H1 (cell line): ENCODE results near the gene RBM19. TPM values are rescaled to one million over a fixed set of nuclear protein-coding genes. Genes with fewer than 3 reads are reported as not detected.

Experiments used
- CTCF ChIA-PET: fragments of 300-600 bp; sonication (Branson Sonifier 250); formaldehyde crosslinking; loops from one replicate; lab custom pipeline; 2021; ENCODE audit not compliant: partially characterized antibody; lab: Charles Lee
- POLR2A ChIA-PET: fragments of 300-600 bp; sonication (Branson Sonifier 250); formaldehyde crosslinking; loops from one replicate; lab custom pipeline; 2021; ENCODE audit warnings: inconsistent platforms; ENCODE audit not compliant: partially characterized antibody; lab: Charles Lee
- DNase-seq, 2 experiments: peaks; one replicate each; pipeline versions ENCODE4 v3.0.0 to v3.0.0-alpha.2; 2010 to 2022; ENCODE audit warnings: low spot score in 2 of 2, low read depth in 1 of 2, mixed read lengths in 1 of 2
- FAIRE-seq: peaks from 2 replicates; lab custom pipeline; 2011; peaks lifted over from hg19 to GRCh38; lab: Jason Lieb, UNC
- H2AFZ ChIP-seq: 2 replicates; pipeline ENCODE4 v1.8.1; 2012; ENCODE audit warnings: low read length, inconsistent platforms
- H2AK5ac ChIP-seq: 2 replicates; pipeline ENCODE4 v1.6.1; 2013; ENCODE audit warnings: low read depth, low read length
- H2BK120ac ChIP-seq: replicated peaks from 2 replicates; pipeline ENCODE3; 2013; ENCODE audit warnings: low read depth, low read length, inconsistent platforms
- H2BK12ac ChIP-seq: 2 replicates; pipeline ENCODE4 v1.6.1; 2013; ENCODE audit warnings: low read depth, low read length
- H2BK15ac ChIP-seq: 2 replicates; pipeline ENCODE4 v1.6.1; 2013; ENCODE audit warnings: low read length
- H2BK20ac ChIP-seq: 2 replicates; pipeline ENCODE4 v1.6.1; 2013; ENCODE audit warnings: low read length
- H2BK5ac ChIP-seq: 2 replicates; pipeline ENCODE4 v1.6.1; 2013; ENCODE audit warnings: low read depth, low read length
- H3K14ac ChIP-seq: 2 replicates; pipeline ENCODE4 v1.6.1; 2013; ENCODE audit warnings: inconsistent platforms; ENCODE audit not compliant: insufficient read length
- H3K18ac ChIP-seq: 2 replicates; pipeline ENCODE4 v1.6.1; 2013; ENCODE audit warnings: low read length; ENCODE audit errors: extremely low read depth
- H3K23ac ChIP-seq: 2 replicates; pipeline ENCODE4 v1.6.1; 2013; ENCODE audit warnings: inconsistent platforms; ENCODE audit not compliant: insufficient read length
- H3K23me2 ChIP-seq: 2 replicates; pipeline ENCODE4 v1.6.1; 2013; ENCODE audit warnings: low read depth, low read length
- H3K27ac ChIP-seq: 2 replicates; pipeline ENCODE4 v1.6.1; 2011; ENCODE audit warnings: low read depth, low read length, inconsistent platforms
- H3K27me3 ChIP-seq, 4 experiments: replicated peaks in 1 of 4; 1 replicate in 1 of 4; 2 replicates in 3 of 4; pipeline versions ENCODE4 v1.6.1 to v1.8.1; 2011 to 2013; ENCODE audit warnings: low read length in 3 of 4, mild to moderate bottlenecking in 3 of 4, inconsistent platforms in 2 of 4, mixed read lengths in 2 of 4, moderate library complexity in 1 of 4; ENCODE audit not compliant: control insufficient read depth in 3 of 4, insufficient read depth in 3 of 4; ENCODE audit errors: extremely low read depth in 1 of 4
- H3K36me3 ChIP-seq, 4 experiments: 2 replicates each; pipeline versions ENCODE4 v1.6.1 to v1.8.1; 2011 to 2013; ENCODE audit warnings: mild to moderate bottlenecking in 4 of 4, low read length in 3 of 4, moderate library complexity in 2 of 4, control low read depth in 1 of 4, inconsistent platforms in 1 of 4; ENCODE audit not compliant: insufficient read depth in 4 of 4, control insufficient read depth in 2 of 4
- H3K4ac ChIP-seq: replicated peaks from 2 replicates; pipeline ENCODE3; 2013; ENCODE audit warnings: low read length, low read depth, mixed read lengths, inconsistent platforms; ENCODE audit not compliant: insufficient read length
- H3K4me1 ChIP-seq, 4 experiments: replicated peaks in 1 of 4; 1 replicate in 1 of 4; 2 replicates in 3 of 4; pipeline versions ENCODE4 v1.6.1 to v1.8.1; 2011 to 2013; ENCODE audit warnings: low read length in 3 of 4, inconsistent platforms in 2 of 4, mixed read lengths in 1 of 4; ENCODE audit not compliant: insufficient read depth in 4 of 4, control insufficient read depth in 3 of 4
- H3K4me2 ChIP-seq, 2 experiments: 2 replicates each; pipeline versions ENCODE4 v1.6.1 to v1.8.1; 2011 to 2013; ENCODE audit warnings: low read depth in 2 of 2, low read length in 2 of 2, control low read depth in 1 of 2, inconsistent platforms in 1 of 2, mild to moderate bottlenecking in 1 of 2; ENCODE audit not compliant: insufficient read depth in 1 of 2
- H3K4me3 ChIP-seq, 4 experiments: fragments of 200-600, 300-600 bp in 1 of 4; sonication (generic), shearing (Covaris generic), sonication (Bioruptor Twin) in 1 of 4; 2 replicates each; pipeline versions ENCODE4 v1.5.1 to v1.8.1; 2011 to 2016; ENCODE audit warnings: low read length in 4 of 4, low read depth in 3 of 4, control low read depth in 2 of 4, inconsistent platforms in 2 of 4, mild to moderate bottlenecking in 2 of 4, mixed read lengths in 1 of 4, moderate library complexity in 1 of 4; ENCODE audit not compliant: insufficient read depth in 2 of 4; ENCODE audit errors: extremely low read depth in 1 of 4
- H3K56ac ChIP-seq: replicated peaks from 2 replicates; pipeline ENCODE3; 2013; ENCODE audit warnings: low read depth, mild to moderate bottlenecking, mixed read lengths, low read length, inconsistent platforms; ENCODE audit not compliant: insufficient read length
- H3K79me1 ChIP-seq: 2 replicates; pipeline ENCODE4 v1.6.1; 2013; ENCODE audit warnings: low read depth, low read length, control low read depth
- H3K79me2 ChIP-seq, 2 experiments: 2 replicates each; pipeline versions ENCODE4 v1.6.1 to v1.8.1; 2012 to 2013; ENCODE audit warnings: low read length in 2 of 2, mild to moderate bottlenecking in 2 of 2, inconsistent platforms in 1 of 2; ENCODE audit not compliant: insufficient read depth in 2 of 2, control insufficient read depth in 1 of 2
- H3K9ac ChIP-seq, 4 experiments: replicated peaks in 1 of 4; 1 replicate in 1 of 4; 2 replicates in 3 of 4; pipeline versions ENCODE4 v1.6.1 to v1.8.1; 2011 to 2013; ENCODE audit warnings: low read depth in 3 of 4, low read length in 3 of 4, control low read depth in 2 of 4, mild to moderate bottlenecking in 2 of 4, moderate library complexity in 2 of 4, inconsistent platforms in 1 of 4; ENCODE audit errors: extremely low read depth in 1 of 4
- H3K9me3 ChIP-seq, 2 experiments: 2 replicates each; pipeline versions ENCODE4 v1.6.1 to v1.8.1; 2012 to 2013; ENCODE audit warnings: mild to moderate bottlenecking in 2 of 2, moderate library complexity in 2 of 2, control low read depth in 1 of 2, inconsistent platforms in 1 of 2, low read depth in 1 of 2, low read length in 1 of 2, mixed read lengths in 1 of 2; ENCODE audit not compliant: insufficient read depth in 2 of 2
- H4K20me1 ChIP-seq, 2 experiments: replicated peaks in 1 of 2; 2 replicates each; pipeline versions ENCODE3 to v1.8.1; 2011 to 2013; ENCODE audit warnings: inconsistent platforms in 2 of 2, low read length in 2 of 2, mild to moderate bottlenecking in 1 of 2; ENCODE audit not compliant: insufficient read depth in 2 of 2, control insufficient read depth in 1 of 2
- H4K5ac ChIP-seq: 2 replicates; pipeline ENCODE4 v1.6.1; 2013; ENCODE audit warnings: low read length, low read depth, mixed read lengths, inconsistent platforms; ENCODE audit not compliant: insufficient read length
- H4K8ac ChIP-seq: 2 replicates; pipeline ENCODE4 v1.8.0; 2013; ENCODE audit warnings: mild to moderate bottlenecking, moderate library complexity, low read length, inconsistent platforms; ENCODE audit not compliant: insufficient read depth; ENCODE audit errors: extremely low read depth
- H4K91ac ChIP-seq: replicated peaks from 2 replicates; pipeline ENCODE3; 2013; ENCODE audit warnings: low read length, mixed read lengths, inconsistent platforms; ENCODE audit not compliant: insufficient read length
- CBX5 ChIP-seq: fragments of 300-800, 300-1000 bp; sonication (generic); IDR thresholded peaks from 2 replicates; pipeline ENCODE4 v1.7.1; 2016; ENCODE audit warnings: antibody characterized with exemption, low read length, low read depth
- CBX8 ChIP-seq: fragments of 300-800, 300-1000 bp; sonication (generic); IDR thresholded peaks from 2 replicates; pipeline ENCODE4 v1.7.1; 2016; ENCODE audit warnings: low read depth, low read length, borderline replicate concordance
- CREB1 ChIP-seq: IDR thresholded peaks from 2 replicates; pipeline ENCODE4 v1.6.1; 2012; ENCODE audit warnings: inconsistent platforms
- CTBP2 ChIP-seq: IDR thresholded peaks from 2 replicates; pipeline ENCODE4 v1.7.0; 2011; ENCODE audit warnings: borderline replicate concordance, mild to moderate bottlenecking, moderate library complexity, mixed read lengths, low read length; ENCODE audit not compliant: insufficient read depth, insufficient read length
- POLR2AphosphoS5 ChIP-seq: IDR thresholded peaks from 2 replicates; pipeline ENCODE4 v1.6.1; 2011; ENCODE audit warnings: low read depth, low read length
- SP2 ChIP-seq: IDR thresholded peaks from 2 replicates; pipeline ENCODE4 v1.6.1; 2012; ENCODE audit warnings: mild to moderate bottlenecking, low read length, inconsistent platforms
- WGBS, 2 experiments: shearing (Covaris generic) in 1 of 2; methylation state at CpG; one replicate each; pipeline versions ENCODE4 v1.1.6 to v1.1.7; 2013 to 2015; ENCODE audit warnings: low lambda C conversion rate in 2 of 2, mixed read lengths in 2 of 2, inconsistent platforms in 1 of 2, low coverage in 1 of 2, missing lambda C conversion rate in 1 of 2; ENCODE audit not compliant: insufficient replicate concordance in 2 of 2, insufficient coverage in 1 of 2, insufficient read length in 1 of 2; ENCODE audit errors: extremely low coverage in 1 of 2, missing lambda C conversion rate in 1 of 2; 5-methylcytosine and 5-hydroxymethylcytosine counted together
- polyA plus RNA-seq, 7 experiments: library from polyadenylated mRNA; depleted of rRNA in 3 of 7; stranded (reverse) in 5 of 7; unstranded in 2 of 7; fragments of >200 nt in 5 of 7; fragments of 200-250 nt in 2 of 7; gene quantifications; 1 replicate in 5 of 7; 2 replicates in 1 of 7; 4 replicates in 1 of 7; pipeline versions ENCODE4 v1.2.1 to v1.2.3, GENCODE V29; 2011 to 2013; ENCODE audit warnings: missing spikeins in 2 of 7, mixed read lengths in 2 of 7
- total RNA-seq: library from RNA; stranded (reverse); fragmentation: NEBNext Ultra II Directional; extraction: Animal tissue kit (Norgen Biotek cat#: 25700); gene quantifications from 2 replicates; pipeline ENCODE4 v1.2.1, GENCODE V29; 2021

Gene RBM19
- total and polyA plus RNA-seq, 2 of the 8 experiments (the other 6 are each of a cell fraction or from before 2014, with no cell fraction given): 23.4 to 61.9 TPM

- H3K9ac ChIP-seq: no peak overlapping the region
- no peak overlapping the region for H3K18ac ChIP-seq
- H4K91ac ChIP-seq: no peak overlapping the region
- no peak overlapping the region for H3K23ac ChIP-seq
- H3K79me1 ChIP-seq: no peaks in the 10 kb centered on the region
- H2AK5ac ChIP-seq: no peak overlapping the region
- H3K4me1 ChIP-seq: peaks cover 0 to 2% (median 0%) of the 10 kb centered on the region in 4 experiments; a peak in 1 of 7 replicates
- no peak overlapping the region for H2BK120ac ChIP-seq
- ChIA-PET POLR2A (interaction anchor here (0.6 kb wide), 1 partner anchor 21 kb away, joined by 3 read pairs; no protein-coding TSS in a partner anchor), CTCF (interaction anchor here (0.7 to 1.9 kb wide), 4 partner anchors 23 to 455 kb away, joined by 3 to 7 read pairs (median 3); no protein-coding TSS in a partner anchor)
- H2BK15ac ChIP-seq: no peak overlapping the region
- H3K14ac ChIP-seq: no peak overlapping the region
- H4K8ac ChIP-seq: no peak overlapping the region
- FAIRE-seq (no peak), DNase-seq (no peak)
- no peaks in the 10 kb centered on the region for H3K79me2 ChIP-seq
- H2AFZ ChIP-seq: no peak overlapping the region
- H3K27ac ChIP-seq: no peak overlapping the region
- no peaks in the 10 kb centered on the region for H3K9me3 ChIP-seq
- no peaks in the 10 kb centered on the region for H3K27me3 ChIP-seq
- TF ChIP-seq POLR2AphosphoS5 (no peak), CBX5 (no peak), SP2 (no peak), CTBP2 (no peak), CREB1 (no peak), CBX8 (no peak)
- H3K4me3 ChIP-seq: no peak overlapping the region
- WGBS, 2 experiments: 92% methylated on average over 5 of the region's 5 CpGs; no CpG with 5 or more reads in 1 of the 2 experiments
- no peak overlapping the region for H2BK5ac ChIP-seq
- no peak overlapping the region for H3K4me2 ChIP-seq
- H3K36me3 ChIP-seq: peaks cover 2 to 15% (median 9%) of the 10 kb centered on the region in 4 experiments; a peak in 5 of 8 replicates
- H3K56ac ChIP-seq: no peak overlapping the region
- no peak overlapping the region for H2BK12ac ChIP-seq
- H4K5ac ChIP-seq: no peak overlapping the region
- H3K23me2 ChIP-seq: no peaks in the 10 kb centered on the region
- H4K20me1 ChIP-seq: no peaks in the 10 kb centered on the region
- H3K4ac ChIP-seq: no peak overlapping the region
- no peak overlapping the region for H2BK20ac ChIP-seq
Measured at GRCh38 chr12:113917393-113917792, 48.7 kb downstream of the RBM19 start.
